DND-41 (cell line): ENCODE results near the gene FBXW11.

Experiments used
- ATAC-seq: fragments of 200-7000 bp; cut with Tn5 transposase; 3 replicates; pipeline ENCODE4 v1.9.1; 2021; ENCODE audit warnings: low read depth; ENCODE audit not compliant: insufficient read depth
- DNase-seq: peaks from one replicate; pipeline ENCODE4 v3.0.0-alpha.2; 2020
- H2AFZ ChIP-seq: 2 replicates; pipeline ENCODE4 v1.6.0; 2012; ENCODE audit warnings: low read depth, low read length
- H3K27ac ChIP-seq: 2 replicates; pipeline ENCODE4 v1.5.1; 2012; ENCODE audit warnings: low read length, inconsistent platforms
- H3K27me3 ChIP-seq: fragments of 200-600 bp; sonication (generic); 2 replicates; pipeline ENCODE4 v1.6.0; 2012; ENCODE audit warnings: low read length, mild to moderate bottlenecking, inconsistent platforms; ENCODE audit not compliant: insufficient read depth, poor library complexity
- H3K36me3 ChIP-seq: 2 replicates; pipeline ENCODE4 v1.5.1; 2012; ENCODE audit warnings: low read length, inconsistent platforms; ENCODE audit not compliant: insufficient read depth
- H3K4me1 ChIP-seq: 2 replicates; pipeline ENCODE4 v1.5.1; 2012; ENCODE audit warnings: mild to moderate bottlenecking, low read length; ENCODE audit not compliant: insufficient read depth
- H3K4me2 ChIP-seq: 2 replicates; pipeline ENCODE4 v1.6.0; 2012; ENCODE audit warnings: mild to moderate bottlenecking, moderate library complexity, low read length, inconsistent platforms; ENCODE audit not compliant: insufficient read depth
- H3K4me3 ChIP-seq, 2 experiments: fragments of 200-600 bp in 1 of 2; shearing (Covaris generic) in 1 of 2; 2 replicates each; pipeline ENCODE4 v1.5.1; 2012 to 2016; ENCODE audit warnings: inconsistent platforms in 2 of 2, low read length in 2 of 2, mild to moderate bottlenecking in 2 of 2, low read depth in 1 of 2, moderate library complexity in 1 of 2
- H3K79me2 ChIP-seq: 2 replicates; pipeline ENCODE4 v1.6.0; 2012; ENCODE audit warnings: low read length, inconsistent platforms; ENCODE audit not compliant: insufficient read depth
- H3K9ac ChIP-seq: 2 replicates; pipeline ENCODE4 v1.6.0; 2012; ENCODE audit warnings: low read depth, mild to moderate bottlenecking, inconsistent platforms, low read length, moderate library complexity
- H3K9me3 ChIP-seq: 2 replicates; pipeline ENCODE4 v1.5.1; 2012; ENCODE audit warnings: low read length, moderate library complexity, mild to moderate bottlenecking, inconsistent platforms; ENCODE audit not compliant: insufficient read depth, severe bottlenecking
- H4K20me1 ChIP-seq: 2 replicates; pipeline ENCODE4 v1.6.0; 2012; ENCODE audit warnings: low read length; ENCODE audit not compliant: insufficient read depth
- EZH2 ChIP-seq: IDR thresholded peaks from 3 replicates; pipeline ENCODE4 v1.6.1; 2012; ENCODE audit warnings: borderline replicate concordance, low read depth, mild to moderate bottlenecking, moderate library complexity, low read length, inconsistent platforms; ENCODE audit not compliant: severe bottlenecking
- TF ChIP-seq, protein P1 (sequence below): IDR thresholded peaks from 2 replicates; pipeline ENCODE4 v1.5.1; 2012; ENCODE audit warnings: borderline replicate concordance, low read length, moderate library complexity, mild to moderate bottlenecking; ENCODE audit not compliant: poor library complexity, severe bottlenecking; ENCODE audit errors: extremely low read depth

Gene FBXW11

DNA sequence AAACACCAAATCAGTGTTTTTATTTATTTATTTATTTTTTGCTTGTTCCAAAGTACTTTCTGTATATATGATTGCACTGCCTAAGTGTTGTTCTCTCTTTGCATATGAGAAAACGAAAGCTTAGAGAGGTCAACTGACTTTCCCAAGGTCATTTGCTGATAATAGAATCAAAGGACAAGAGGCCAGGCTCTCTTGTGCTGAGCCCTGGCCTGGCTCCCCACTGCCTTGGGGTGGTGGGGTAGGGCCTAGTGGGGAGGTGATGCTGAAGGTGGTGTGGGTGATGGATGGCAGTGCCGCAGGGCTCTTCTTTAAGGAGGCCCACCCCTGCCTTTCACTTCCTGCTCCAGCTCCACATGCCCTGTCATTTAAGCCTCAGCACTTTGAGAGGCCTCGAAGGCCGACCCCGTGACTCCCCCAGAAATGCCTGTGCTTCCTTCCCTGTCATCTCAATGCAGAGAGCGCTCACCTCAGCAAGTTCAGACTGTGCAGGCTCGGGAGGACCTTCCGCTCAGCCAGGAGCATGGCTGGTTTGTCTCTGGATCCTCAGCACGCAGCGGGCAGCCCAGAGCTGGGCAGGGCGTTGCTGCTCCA lies 161.3 kb downstream of the FBXW11 start:
- 0 out of 2 replicates have a peak, but pooled peaks cover 2% of the 10 kb centered on the region for H4K20me1 ChIP-seq
- H3K9ac ChIP-seq = no peak overlapping the region
- H3K9me3 ChIP-seq = no peaks in the 10 kb centered on the region
- no peaks in the 10 kb centered on the region for H3K27me3 ChIP-seq
- ATAC-seq (no peak), DNase-seq (no peak)
- no peaks in the 10 kb centered on the region for H3K36me3 ChIP-seq
- H3K27ac ChIP-seq = no peak overlapping the region
- no peak overlapping the region for H2AFZ ChIP-seq
- H3K79me2 ChIP-seq = no peaks in the 10 kb centered on the region
- no peak overlapping the region for H3K4me3 ChIP-seq
- no peak for TF ChIP-seq EZH2
- TF ChIP-seq, protein P1, sequence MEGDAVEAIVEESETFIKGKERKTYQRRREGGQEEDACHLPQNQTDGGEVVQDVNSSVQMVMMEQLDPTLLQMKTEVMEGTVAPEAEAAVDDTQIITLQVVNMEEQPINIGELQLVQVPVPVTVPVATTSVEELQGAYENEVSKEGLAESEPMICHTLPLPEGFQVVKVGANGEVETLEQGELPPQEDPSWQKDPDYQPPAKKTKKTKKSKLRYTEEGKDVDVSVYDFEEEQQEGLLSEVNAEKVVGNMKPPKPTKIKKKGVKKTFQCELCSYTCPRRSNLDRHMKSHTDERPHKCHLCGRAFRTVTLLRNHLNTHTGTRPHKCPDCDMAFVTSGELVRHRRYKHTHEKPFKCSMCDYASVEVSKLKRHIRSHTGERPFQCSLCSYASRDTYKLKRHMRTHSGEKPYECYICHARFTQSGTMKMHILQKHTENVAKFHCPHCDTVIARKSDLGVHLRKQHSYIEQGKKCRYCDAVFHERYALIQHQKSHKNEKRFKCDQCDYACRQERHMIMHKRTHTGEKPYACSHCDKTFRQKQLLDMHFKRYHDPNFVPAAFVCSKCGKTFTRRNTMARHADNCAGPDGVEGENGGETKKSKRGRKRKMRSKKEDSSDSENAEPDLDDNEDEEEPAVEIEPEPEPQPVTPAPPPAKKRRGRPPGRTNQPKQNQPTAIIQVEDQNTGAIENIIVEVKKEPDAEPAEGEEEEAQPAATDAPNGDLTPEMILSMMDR = no peak
- no peaks in the 10 kb centered on the region for H3K4me1 ChIP-seq
- no peak overlapping the region for H3K4me2 ChIP-seq

DNA sequence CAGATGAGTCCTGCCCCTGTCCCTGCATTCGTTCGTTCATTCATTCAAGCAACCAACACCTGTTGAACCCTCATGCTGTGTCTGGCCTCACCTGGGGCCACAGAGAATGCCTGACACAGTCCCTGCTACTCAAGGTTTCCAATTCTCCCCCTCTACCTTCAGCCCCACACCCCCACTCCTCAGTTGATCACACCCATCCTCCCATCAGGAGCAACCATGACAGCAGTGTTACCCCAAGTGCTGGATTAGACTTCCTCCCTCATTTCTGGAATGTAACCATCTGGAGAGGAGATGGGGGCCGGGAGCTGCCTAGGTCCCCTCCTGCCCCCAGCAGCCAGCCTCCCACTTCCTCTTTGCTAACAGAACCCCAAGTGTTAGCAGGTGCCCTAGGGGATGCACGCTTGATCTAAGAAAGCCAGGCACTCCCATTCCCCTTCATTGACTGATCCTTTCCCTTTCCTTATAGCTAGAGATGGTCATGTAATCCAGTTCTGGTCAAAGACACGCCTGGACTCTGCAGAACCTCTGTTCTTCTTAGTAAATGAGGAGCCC lies 163.6 kb downstream of the FBXW11 start:
- H3K4me3 ChIP-seq = no peak overlapping the region
- TF ChIP-seq, protein P1 = no peak
- no peak for TF ChIP-seq EZH2
- H3K4me2 ChIP-seq = no peak overlapping the region
- H2AFZ ChIP-seq = no peak overlapping the region
- H3K36me3 ChIP-seq = no peaks in the 10 kb centered on the region
- ATAC-seq (no peak), DNase-seq (no peak)
- H3K4me1 ChIP-seq = no peaks in the 10 kb centered on the region
- no peak overlapping the region for H3K9ac ChIP-seq
- no peaks in the 10 kb centered on the region for H3K79me2 ChIP-seq
- no peaks in the 10 kb centered on the region for H3K27me3 ChIP-seq
- H4K20me1 ChIP-seq = no peaks in the 10 kb centered on the region
- H3K9me3 ChIP-seq = no peaks in the 10 kb centered on the region
- no peak overlapping the region for H3K27ac ChIP-seq

DNA sequence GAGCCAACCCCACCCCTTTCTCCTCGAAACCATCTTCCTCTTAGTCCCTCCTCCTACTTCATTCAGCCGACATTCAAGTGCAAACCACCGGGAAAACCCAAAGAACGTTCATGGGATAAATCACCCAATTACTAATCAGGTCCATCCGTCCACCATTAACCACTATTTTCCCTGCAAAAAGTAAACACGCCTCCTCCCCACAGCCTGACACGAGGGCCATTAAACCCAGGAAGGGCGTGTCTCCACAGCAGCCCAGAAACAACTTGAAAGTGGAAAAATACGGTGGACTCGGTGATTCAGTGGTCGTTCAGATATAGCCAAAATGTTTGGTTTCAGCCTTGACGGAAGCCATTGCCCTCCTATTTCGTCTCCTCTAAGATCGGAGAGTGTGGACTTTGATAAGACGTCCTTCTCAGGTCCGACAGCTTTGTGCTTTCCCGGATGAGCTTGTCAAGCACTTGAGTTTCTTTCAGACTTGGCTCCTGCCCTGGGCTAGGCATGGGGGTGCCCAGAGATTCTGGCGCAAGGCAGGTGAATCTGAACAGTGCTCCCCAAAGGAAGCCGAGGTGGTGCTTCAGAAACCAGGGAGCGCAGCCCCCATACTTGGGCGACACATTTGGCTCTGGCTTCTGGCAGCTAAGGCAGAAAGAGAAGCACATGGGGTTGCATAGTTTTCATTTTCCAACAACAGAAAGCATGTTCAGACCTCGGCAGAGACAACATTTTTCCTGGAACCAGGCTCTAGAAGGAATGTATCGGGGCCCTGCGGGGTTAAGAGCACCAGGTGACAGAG lies 164.3 kb downstream of the FBXW11 start:
- Histone ChIP-seq H3K4me2 (no peak overlapping the region), H2AFZ (no peak overlapping the region), H3K79me2 (no peaks in the 10 kb centered on the region), H3K27ac (no peak overlapping the region), H3K27me3 (no peaks in the 10 kb centered on the region), H3K4me1 (no peaks in the 10 kb centered on the region), H3K9ac (no peak overlapping the region), H3K36me3 (no peaks in the 10 kb centered on the region), H3K9me3 (no peaks in the 10 kb centered on the region), H4K20me1 (no peaks in the 10 kb centered on the region), H3K4me3 (no peak overlapping the region)
- no peak for DNase-seq
- TF ChIP-seq EZH2 = no peak
- TF ChIP-seq, protein P1 = no peak
- ATAC-seq = no peak
